HG03103 (cell line): ENCODE measurements around the gene TMEM161A.
"Not testable (repeated sequence)": the region's sequence is repeated elsewhere in the genome, so short reads cannot be mapped to it uniquely, and the experiment has no call there.

Experiments used
- ATAC-seq: cut with Tn5 transposase; IDR thresholded peaks from one replicate; pipeline ENCODE4 v1.9.1; 2021; ENCODE audit warnings: low read depth; ENCODE audit not compliant: unreplicated experiment

TMEM161A gene

DNA sequence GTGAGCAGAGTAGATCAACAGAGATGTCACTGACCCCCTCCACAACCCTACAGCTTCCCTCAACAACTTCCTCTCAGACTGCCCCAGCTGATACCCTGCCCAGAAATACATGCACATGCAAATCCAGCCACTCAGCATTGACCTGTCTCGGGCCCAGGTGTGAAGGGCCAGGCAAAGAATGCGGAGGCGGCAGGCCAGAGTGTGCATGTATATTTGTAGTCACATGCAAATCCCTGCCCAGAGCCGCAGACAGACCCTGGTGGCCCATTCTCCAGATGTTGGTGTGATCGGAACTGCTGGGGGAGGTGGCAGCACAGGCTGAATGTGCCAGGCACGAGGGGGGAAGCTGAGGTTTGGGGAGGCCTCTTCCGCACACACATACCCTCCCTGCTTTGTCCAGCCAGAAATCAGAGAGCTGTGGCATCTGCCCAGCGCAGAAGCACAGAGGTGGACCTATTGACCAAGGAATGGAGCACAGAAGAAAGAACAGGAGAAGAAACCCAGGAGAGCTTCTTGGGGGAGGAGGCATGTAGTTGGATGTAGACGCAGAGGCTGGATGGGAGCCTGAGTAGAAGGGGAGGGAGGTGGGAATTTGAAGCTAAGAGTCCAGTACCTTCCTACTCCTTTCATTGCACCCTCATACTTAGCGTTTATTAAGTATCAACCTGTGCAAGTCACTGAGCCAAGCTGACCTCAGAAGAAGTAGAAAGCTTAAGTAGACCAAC, 17.4 kb upstream of the TMEM161A start:
- ATAC-seq: peak; percentile 41

GRCh38 chr19:19154768-19155494, 16.7 kb upstream of the TMEM161A start:
- no peak for ATAC-seq

DNA sequence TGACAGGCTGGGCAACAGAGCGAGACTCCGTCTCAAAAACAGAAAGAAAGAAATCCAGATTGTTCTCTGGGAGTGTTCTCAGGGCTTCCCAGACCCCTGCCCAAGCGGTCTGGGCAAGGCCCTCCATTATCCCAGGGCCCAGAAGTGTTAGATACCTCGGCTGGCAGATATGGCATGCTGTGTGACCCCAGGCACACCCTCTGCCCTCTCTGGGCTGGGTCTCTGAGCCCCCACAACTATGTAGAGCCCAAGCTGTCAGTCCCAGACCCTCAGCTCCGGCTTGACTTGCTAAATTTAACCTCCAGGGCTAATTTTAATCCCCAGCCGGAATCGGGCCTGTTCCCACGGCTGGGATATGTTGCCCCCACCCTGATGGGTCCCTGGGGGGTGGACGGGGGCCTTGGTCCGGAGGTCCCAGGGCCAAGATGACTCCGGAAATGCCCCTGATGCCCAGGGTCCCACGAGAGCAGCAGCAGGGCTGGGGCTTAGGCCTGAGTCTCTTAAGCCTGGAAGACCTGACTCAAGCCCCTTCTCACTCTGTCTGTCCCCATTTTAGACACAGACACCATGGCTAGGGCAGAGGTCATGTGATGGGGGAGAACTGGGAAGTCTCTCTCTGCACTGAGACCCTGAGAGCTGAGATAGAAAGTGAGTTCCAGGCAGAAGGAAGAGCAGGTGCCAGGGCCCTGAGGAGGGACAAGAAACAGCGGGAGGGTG, 14.5 kb upstream of the TMEM161A start:
- ATAC-seq: no peak

DNA sequence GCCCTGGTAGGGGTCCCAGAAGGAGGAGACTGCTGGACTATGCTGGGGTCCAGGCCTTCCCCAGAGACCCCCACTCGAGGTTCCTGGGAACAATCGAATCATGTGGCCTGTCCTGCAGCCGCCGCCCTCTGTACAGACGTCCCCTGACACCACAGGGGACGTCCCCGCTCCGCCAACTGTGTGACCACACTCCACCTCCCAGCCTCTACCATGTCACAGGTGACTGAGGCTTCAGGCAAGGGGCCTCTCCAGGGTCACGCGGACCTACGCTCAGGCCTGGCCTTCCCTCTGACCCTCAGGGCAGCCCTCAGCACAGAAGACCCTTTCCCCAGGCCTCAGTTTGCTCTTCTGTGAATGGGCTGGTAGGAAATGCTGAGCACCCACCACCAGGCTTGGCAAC, 13.1 kb upstream of the TMEM161A start:
- ATAC-seq: no peak

DNA sequence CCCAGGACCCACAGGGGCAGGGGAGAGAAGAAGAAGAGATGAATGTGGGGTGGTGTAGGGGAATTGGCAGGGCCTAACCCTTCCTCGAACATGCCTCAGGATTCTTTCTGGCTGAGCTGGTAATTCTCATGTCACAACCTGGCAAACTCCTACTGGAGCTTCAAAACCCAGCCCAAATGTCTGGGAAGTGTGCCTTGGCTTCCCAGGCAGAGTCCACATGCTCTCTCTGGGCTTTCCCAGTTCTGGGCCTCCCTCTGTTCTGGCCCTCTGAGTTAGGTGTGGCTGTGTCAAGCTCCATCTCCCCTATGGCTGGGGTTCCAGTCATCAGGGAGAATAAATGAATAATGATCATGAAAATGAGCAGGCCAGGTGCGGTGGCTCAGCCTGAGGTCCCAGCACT, 11.2 kb upstream of the TMEM161A start:
- no peak for ATAC-seq

GRCh38 chr19:19148504-19148903, 10.2 kb upstream of the TMEM161A start:
- not testable (repeated sequence) for ATAC-seq

GRCh38 chr19:19147344-19147743, 9.1 kb upstream of the TMEM161A start:
- no peak for ATAC-seq

GRCh38 chr19:19146865-19147264, 8.6 kb upstream of the TMEM161A start:
- no peak for ATAC-seq

DNA sequence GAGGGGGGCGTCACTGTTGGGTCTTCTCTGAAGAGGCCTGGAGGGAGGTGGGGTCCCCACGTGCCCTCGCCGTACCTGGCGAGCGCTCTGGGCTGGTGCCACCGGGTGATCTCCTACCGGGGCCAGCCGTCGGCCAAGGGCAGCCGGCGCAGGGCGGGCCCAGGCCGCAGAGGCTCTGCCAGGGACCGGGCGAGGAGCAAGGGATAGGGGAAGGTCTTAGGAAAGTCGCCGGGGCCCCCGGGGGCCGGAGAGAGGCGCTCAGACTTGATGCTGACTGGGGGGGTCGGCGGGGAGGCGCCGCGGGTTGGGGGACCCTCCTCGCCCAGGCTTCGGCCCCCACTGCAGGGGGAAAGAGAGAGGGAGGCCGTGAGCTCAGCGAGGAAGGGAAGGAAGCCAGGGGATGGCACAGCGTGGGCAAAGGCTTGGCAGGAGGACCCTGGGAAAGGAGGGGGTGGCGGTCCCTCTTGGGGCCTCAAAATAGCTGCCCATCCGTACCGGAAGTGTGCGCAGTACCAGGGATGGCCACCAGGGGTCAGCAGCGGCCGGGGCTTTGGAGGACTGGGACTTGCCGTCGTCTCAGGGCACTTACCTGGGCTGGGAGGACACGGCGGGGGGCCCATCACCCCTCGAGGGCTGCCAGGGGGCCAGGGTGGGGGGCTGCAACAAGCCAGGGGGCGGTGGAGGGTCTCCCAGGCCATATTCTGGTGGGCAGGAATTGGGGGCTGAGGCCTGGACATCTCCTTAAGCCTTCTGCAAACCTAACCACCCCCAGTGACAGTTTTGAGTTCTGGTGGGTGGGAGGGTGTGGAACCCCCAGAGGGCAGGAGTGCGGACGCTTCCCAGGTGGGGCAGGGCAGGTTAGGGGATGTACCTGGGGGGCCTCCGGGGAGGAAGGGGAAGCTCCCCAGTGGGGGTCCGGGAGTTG, 7.7 kb upstream of the TMEM161A start:
- ATAC-seq: no peak

- no peak for ATAC-seq
Observed at GRCh38 chr19:19145281-19145680, 7.0 kb upstream of the TMEM161A start.

DNA sequence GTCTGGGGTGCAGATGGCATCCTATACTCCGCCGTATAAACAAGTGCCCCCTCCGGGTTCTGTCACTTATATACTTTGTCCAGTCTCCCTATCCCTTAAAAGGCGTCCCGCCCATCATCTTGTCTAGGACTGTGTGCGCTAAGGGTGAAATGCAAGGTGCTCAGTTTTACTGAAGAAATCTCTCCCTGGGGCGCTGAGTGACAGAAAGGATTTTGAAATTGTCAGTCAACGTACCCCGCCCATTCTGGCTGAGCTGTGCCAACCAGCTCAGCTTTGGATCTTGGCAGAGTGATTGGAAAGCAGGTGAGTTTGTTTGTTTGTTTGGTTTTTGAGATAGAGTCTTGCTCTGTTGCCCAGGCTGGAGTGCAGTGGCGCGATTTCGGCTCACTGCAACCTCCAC, 4.1 kb upstream of the TMEM161A start:
- no peak for ATAC-seq

DNA sequence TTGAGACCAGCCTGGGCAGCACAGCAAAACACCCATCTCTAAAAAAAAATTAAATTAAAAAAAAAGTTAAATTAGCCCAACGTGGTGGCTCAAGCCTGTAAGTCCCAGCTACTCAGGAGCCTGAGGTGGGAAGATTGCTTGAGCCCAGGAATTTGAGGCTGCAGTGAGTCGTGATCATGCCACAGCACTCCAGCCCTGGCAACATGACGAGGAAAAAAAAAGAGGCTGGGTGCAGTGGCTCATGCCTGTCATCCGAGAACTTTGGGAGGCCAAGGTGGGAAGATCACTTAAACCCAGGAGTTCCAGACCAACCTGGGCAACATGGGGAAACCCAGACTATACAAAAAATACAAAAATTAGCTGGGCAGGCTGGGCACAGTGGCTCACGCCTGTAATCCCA, 2.2 kb upstream of the TMEM161A start:
- ATAC-seq: no peak

GRCh38 chr19:19139876-19140229, 1.6 kb upstream of the TMEM161A start:
- ATAC-seq: no peak

- ATAC-seq: no peak
Observed at GRCh38 chr19:19137556-19138108, 646 bp downstream of the TMEM161A start.

DNA sequence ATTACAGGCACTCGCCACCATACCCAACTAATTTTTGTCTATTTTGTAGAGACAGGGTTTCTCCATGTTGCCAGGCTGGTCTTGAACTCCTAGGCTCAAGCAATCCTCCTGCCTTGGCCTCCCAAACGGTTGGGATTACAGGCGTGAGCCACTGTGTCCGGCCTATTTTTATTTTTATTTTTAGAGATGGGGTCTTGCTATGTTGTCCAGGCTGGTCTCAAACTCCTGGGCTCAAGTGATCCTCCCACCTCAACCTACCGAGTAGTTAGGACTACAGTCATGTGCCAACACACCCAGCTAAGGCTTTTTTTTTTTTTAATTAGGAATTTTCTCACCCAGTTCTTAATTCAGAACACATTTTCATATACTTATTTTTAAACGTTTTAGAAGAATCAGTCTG, 2.6 kb downstream of the TMEM161A start:
- not testable (repeated sequence) for ATAC-seq

GRCh38 chr19:19134687-19135158, 3.6 kb downstream of the TMEM161A start:
- no peak for ATAC-seq

DNA sequence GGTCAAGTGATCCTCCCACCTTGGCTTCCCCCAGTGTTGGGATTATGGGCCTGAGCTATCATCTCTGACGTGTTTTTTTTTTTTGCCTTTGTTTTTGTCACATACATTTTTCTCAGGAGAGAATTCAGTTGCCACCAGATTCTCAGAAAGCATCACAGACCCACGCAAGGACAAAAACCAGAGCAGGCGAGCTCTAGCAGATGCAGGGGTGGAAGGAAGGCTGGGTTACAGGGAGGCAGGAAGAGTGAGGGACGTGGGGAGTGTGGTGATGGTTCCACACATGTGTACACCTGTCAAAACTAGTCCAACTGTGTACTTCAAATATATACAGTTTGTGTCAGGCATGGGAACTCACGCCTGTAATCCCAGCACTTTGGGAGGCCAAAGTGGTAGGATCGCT, 4.3 kb downstream of the TMEM161A start:
- ATAC-seq: no peak

DNA sequence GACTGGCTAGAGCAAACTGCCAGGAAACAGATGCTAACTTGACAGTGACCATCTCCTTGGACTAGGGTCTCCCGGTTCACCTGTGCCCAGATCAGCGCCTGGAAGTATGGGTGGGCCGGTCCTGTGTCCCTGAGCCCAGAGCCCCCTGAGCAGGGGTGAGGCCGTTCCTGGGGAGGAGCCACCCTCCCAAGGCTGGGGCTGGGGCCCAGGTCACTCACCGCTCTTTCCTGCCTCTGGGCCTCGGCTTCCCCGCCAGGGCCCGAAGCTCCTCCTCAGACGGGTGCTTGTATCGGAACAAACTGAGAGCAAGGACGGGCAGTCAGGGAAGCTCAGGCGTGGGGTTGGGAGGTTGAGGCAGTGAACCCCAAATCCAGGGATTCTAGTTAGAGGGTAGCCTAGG, 5.4 kb downstream of the TMEM161A start:
- no peak for ATAC-seq

DNA sequence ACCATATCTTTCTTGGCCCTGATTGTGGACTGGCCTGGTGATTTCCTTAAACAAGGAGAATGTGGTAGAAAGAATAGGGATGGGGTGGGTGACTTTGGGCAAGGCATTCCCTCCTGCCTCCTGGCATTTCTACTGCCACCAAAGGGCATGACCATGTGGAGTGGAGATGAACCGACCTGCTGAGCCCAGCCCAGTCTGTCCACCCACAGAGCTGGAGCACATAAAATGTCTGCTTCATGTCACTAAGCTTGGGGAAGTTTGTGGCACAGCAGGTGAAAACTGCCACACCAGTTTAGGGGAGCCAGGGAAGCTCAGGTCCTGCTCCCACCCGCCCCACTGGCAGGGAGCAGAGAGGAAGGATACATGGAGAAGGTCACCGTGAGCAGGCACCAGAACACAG, 6.3 kb downstream of the TMEM161A start:
- no peak for ATAC-seq

DNA sequence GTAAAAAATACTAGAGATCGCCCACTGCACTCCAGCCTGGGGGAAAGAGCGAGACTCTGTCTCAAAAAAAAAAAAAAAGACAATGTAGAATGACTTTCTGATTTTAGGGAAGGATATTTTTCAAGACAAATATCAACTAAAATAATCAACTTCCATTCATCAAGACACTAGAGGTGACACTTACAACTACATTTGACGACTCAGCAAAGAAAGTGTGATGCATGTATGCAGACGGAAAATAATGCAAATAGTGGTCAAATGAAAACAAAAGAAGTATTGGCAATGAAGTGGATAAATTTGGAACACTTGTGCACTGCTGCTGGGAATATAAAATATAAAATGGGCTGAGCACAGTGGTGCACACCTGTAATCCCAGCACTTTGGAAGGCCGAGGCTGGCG, 12.2 kb downstream of the TMEM161A start:
- ATAC-seq: no peak
